ENCODE measurements around the gene UNC5B.
"Not testable (repeated sequence)": the region's sequence is repeated elsewhere in the genome, so short reads cannot be mapped to it uniquely, and the experiment has no call there.

The UNC5B gene

DNA sequence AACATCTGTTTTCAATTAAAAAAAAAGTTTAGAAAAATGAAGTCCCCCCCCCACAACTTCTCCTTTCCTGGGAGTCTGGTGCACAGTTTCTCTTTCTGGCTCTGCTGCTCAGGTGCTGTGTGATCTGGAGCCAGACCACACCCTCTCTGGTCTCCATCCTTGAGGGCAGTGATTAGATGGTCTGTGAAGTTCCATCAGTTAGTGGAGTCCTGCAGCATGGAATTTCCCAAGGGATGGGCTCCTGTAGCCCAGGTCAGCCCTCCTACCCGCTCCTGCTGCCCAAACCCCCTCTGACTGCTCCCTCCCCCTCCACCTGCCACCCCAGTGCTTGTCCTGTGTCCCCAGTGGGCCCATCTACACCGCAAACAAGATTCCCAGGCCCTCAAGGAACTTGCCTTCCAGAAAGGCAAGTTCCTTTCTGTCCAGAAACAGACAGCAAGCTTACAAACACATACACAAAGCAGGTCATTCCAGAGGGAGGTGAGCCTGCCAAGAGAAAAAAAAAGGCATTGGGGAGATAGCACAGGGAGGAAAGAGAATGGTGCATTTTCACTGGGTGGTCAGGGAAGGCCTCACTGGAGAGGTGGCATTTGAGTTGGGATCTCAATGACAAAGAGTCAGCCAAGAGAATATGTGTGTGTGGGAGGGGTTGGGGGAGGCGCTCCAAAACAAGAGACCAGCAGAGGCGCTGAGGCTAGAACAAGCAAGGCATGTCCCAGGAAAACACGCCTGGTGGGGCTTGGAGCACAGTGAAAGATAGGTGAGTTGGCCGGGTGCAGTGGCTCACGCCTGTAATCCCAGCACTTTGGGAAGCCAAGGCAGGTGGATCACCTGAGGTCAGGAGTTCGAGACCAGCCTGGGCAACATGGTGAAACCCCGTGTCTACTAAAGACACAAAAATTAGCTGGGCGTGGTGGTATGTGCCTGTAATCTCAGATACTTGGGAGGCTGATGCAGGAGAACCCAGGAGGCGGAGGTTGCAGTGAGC lies 57.2 kb downstream of the UNC5B start:
- peak; percentile 29 for DNase-seq

DNA sequence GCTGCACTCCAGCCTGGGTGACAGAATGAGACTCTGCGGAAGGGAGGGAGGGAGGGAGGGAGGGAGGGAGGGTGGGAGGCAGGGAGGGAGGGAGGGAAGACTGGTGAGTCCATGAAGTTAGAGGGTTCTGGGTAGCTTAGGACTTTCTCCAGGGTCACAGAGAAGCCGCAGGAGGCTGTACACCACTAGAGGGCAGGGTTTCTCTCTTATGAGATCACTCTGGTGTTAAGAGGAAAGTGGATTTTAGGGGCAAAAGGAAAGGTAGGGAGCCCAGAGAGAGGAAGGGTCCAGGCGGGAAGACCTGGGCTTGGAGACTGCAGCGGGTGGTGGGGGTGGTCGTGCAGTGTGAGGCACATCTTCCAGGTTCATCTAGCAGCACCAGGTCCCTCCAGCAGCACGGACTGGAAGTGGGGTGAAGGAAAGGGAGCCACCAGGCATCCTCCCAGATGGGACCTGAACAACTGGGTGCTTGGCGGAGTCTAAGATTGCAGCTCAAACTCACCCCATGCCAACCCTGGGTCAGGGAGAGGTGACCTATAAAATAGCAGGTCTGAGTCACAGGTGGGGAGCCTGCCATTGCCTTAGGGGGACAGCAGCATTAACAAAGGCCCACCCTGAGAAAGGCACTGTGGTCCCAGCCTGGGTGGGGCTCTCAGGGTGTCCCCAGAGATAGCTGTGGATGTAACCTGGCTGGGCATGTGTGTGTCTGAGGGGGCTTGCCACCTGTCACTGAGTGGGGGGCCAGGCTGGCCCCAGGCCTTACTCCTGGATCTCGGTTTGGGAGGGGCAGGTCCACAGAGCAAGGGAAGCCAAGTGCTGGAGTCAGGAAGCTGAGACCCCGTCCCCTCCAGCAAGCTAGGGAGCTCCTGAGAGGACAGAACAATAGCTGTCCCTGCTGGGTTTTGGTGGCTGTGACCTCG lies 58.2 kb downstream of the UNC5B start:
- peak; percentile 81 for DNase-seq

DNA sequence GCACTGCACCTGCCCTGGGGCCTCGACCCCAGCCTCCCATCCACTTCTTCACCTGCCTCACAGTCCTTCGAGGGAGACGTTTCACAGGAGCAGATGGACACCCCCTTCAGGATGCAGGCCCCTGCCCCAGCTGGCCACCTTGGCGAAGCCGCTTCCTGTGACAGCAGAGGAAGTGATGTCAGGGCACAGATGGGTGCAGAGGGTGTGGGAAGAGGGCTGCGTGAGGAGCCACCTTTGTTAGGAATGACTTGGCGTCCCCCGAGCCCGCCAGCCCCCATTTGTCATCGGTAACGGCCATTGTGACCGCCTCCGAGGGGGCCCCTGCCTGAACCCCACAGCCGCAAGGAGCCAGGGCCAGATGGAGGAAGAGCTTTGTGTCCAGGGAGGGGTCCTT lies 59.3 kb downstream of the UNC5B start:
- peak; percentile 48 for DNase-seq

DNA sequence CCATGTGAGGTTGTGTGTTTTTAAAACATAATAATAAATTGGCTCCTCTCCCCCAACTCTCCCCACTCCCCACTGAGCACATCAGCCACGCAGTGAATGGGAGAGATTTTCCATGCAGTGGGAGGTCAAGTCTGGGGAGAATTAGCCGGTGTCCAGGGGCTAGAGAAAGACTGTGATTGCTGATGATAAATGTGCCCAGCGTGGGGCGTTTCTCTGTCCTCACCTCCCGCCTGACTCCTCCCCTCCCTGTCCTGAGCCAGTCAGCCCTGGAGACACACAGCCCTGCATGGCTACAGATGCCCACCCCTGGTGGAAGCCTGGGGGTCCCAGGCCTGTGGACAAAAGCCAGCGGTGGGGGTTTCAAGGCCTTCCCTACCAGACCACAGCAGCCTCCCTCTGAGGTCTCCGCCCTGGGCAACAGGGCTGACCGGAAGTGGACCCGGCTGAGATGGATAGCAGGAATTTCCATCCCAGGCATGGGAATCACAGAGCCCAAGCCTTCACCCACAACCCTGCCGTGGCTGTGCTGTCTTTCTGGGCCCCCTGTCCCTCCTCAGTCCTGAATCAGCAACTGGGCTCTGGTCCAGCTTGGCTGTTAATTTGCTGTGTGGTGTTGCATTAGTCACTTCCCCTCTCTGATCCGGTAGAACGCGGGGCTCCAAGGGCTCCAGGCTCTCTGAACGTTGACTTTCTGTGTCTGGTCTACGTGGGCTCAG lies 59.8 kb downstream of the UNC5B start:
- peak; percentile 57 for DNase-seq

DNA sequence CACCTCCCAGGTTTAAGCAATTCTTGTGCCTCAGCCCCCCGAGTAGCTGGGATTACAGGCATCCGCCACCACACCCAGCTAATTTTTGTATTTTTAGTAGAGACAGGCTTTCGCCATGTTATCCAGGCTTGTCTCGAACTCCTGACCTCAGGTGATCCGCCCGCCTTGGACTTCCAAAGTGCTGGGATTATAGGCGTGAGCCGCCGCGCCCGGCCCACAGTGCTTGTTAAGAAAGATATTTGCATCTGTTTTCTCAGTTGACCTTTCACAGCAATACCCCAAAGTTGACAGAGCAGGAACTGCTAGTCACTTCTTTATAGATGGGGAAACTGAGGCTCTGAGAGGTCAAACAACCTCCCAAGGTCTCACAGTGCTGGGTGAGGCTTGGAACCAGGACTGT lies 60.6 kb downstream of the UNC5B start:
- DNase-seq, result not testable (repeated sequence)

DNA sequence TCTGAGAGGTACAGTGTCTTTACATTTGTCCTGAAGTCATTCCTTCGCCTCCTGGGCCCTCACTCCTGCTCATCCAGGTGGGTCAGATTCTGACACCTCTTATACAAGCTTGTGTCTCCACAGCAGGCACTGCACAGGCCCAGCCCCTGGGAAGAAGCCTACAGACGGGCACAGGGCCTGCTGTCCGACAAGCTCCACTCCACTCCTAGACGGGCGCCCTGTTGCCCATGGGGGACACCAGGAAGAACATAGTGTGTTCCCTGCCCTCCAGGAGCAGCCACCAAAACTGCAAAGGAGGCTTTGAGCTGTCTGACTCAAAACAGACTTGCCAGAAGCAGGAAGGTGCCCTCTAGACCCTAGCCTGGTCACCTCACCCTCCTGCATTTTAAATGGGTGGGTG lies 61.1 kb downstream of the UNC5B start:
- no peak for DNase-seq

DNA sequence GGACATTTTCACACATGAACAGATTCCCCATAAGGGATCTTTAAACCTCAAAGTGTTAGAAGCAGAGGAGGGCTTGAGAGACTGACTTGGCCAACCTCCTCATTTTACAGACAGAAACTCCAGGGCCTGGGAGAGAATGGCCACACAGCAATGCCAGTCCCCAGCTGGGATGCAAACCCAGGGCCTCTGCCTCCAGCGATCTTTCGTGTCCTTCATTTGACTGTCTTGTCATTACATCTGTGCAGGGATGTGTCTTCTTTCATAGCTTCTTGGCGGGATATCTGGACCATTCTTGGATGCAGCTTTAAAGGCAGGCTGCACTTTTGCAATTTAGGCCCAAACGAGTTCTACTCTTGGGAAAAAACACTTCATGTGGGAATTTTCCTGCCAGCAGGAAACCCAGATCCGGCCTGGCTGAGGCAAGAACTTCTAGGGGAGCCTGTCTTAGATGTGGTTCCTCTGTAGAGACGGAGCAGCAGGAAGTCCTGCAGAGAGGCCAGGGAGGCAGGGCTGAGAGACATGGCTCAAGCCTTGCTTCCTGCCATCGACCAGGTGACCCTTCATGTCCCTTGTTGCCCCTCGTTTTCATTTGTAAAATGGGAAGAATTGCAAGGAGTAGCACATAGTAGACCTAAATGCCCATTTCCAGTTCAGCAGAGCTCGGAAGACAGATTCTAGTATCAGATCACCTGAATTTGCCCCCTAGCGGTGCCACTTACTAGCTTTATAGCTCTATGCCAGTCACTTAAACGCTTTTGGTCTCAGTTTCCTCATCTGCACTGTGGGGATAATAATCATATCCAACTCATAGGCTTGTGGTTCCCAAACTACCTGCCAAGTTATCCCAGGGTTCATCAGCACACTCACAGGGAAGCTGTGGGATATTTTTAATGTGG lies 62.8 kb downstream of the UNC5B start:
- peak; percentile 3 for DNase-seq

DNA sequence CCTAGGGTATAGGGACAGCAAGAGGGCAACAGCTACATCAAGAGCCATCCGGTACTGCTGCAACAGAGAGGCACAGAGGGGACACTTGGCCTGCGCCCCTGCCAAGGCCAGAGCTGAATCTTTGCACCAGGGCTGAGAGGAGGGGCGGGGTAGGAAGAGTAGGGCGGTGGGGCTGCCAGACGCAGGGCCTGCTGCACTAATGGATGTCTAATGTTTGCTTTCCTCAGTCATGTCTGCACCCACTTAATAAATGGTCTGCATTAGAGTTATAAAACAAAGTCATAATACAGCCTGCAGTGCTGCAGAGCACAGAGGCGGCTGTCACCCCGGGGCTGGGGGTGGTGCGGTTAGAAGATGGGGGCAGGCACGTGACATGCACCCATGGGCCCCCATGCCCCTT lies 64.5 kb downstream of the UNC5B start:
- DNase-seq, result peak; percentile 72

DNA sequence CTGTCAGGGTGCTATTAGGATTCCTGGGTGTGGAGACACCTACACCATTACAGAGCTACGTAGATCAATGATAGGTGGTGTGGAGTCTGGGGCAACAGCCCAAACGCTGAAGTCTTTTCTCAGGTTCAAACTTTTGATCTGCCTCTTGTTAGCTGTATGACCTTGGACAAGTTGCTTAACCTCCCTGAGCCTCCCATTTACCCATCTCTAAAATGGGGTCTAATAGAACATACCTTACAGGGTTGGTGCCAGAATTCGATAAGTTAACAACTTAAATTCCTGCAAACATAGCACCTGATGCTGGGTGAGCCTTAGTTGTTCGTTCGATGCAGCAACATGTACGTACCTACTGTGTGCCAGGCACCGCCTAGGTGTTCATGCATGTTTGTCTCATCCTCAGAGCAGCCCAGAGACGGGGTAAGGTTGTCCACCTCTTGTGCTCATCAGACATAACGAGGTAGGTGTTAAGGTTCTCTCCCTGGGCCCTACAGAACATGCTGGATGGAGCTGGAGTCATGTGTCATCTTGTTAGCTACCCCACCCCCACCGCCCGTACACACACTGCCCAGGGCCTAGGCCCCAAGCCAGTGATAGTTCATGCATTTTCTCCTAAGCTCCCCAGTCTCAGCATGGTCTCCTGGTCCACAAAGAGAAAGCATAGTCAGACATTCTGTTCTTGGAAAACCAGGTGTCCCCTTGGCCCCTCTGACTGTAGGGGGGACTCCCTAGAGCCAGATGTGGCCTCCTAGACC lies 65.7 kb downstream of the UNC5B start:
- peak; percentile 41 for DNase-seq

DNA sequence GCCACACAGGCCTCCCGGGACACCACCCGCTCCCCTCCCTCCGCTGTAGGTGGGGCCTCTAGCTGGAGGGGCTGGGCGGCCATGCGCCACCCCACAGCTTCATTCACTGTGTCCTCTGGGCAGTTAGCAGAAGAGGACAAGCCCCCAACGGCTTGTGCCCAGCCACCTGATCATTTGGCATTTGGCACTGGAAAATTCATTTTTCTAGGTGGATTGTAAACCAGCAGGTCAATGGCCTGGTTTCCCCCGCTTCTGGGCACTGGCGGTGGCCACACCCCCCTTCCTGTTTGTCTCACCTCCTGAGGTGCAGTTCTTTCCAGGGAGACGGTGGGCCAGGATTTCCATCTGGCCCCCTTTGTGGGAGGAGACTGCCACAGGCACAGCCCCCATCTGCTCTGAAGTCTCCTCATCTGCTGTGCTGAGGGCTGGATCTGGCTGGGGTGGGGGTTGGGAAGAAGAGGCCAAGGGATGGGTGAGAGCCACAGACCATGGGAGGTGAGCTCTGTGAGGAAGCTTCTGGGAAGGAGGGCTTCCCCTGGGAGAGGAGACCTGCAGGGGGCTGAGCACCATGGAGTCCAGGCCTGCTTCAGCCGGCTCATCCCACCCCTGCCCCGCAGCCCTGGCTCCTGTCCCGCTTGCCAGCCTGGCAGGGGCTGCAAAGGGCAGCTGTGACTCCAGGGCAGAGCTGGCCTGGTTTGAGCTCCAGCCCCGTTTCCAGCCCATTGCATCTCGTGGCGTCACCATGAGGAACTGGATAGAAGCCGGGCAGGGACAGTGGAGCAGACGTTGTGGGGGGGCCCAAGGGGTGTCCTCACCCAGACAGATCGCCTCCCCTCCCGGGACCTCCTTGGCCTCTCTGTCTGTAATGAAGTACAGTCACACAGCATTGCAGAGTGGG lies 66.6 kb downstream of the UNC5B start:
- peak; percentile 85 for DNase-seq

DNA sequence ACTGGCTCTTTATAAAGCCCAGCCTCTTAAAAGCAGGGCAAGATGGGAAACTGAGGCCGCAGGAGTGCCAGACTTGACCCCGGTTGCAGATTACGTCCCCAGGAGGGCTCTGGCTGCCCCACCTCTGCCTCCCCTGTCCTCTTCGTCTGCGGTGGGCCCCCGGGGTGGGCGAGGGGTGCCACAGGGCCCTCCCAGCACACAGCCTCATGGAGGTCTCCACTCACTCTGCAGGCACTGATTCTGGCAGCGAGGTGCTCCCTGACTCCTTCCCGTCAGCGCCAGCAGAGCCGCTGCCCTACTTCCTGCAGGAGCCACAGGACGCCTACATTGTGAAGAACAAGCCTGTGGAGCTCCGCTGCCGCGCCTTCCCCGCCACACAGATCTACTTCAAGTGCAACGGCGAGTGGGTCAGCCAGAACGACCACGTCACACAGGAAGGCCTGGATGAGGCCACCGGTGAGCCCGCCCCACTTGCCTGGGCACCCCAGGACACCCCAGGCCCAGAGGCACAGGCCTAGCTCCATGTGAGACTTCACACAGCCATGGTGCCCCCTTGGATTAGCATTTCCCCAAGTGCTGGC lies 67.3 kb downstream of the UNC5B start:
- DNase-seq, result peak; percentile 18

DNA sequence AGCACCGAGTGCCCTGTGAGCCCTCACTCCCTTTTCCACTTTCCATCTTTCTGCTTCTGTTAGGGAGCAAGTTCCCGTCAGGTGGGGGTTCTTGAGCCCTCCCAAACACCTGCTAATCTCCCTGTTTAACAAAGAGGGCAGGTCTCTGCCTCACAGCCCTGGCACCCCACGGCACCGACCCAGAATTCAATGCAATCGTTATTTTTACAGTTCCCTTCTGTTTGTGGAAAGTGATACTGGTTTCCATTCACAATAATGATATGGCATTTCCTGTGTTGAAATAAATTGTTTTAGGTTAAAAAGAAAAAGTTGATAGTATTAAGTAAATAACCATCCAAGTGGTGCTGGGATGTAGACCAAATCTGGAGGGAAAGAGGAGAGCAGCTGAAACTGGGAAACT lies 67.8 kb downstream of the UNC5B start:
- DNase-seq, result peak; percentile 17

DNA sequence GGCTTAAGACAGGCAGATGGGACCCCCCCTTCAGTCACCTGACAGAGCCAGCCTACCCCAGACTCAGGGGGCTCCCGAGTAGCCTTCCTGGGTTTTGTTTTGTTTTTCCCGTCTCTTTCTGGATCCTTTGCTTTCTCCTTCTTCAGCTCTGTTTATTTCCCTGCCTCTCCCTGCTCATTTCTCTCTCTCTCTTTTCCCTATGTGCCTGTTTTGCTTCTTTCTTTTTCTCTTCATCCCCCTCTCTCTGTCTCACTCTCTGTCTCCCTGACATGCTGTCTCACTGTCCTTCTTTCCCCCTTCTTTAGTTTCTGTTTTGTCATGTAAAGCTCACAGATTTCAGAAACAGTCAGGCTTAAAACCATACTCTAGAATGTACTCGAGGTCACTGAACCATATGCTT lies 68.5 kb downstream of the UNC5B start:
- no peak for DNase-seq

DNA sequence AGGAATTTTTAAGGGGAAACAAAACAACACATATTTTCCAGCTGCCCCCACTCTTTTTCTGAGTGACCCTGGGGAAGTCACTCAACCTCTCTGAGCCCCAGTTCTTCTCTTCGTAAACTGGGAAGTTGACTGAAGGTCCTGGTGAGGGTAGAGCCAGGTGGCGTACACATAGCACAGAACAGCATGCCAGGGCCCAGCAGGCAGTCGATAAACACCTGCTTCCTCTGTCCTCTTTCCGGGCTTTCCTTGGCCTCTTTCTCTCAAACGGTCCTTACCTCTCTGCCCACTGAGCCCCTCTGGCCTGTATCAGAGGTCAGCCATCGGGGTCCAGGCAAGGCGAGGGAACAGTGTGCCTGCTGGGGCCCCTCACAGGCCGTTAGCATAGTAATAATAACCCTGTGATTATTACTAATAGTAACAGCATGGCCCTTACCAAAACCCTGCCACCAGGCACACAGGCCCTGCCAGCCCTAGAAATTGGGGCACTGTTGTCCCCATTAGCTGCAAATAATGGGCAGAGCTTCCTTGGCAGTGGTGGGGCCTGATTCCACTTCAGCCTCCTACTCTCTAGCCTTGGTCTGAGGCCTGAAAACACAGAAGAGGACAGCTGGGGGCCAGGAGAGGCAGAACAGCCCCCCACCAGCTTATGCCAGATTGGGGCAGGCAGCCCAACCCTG lies 69.4 kb downstream of the UNC5B start:
- peak; percentile 78 for DNase-seq

DNA sequence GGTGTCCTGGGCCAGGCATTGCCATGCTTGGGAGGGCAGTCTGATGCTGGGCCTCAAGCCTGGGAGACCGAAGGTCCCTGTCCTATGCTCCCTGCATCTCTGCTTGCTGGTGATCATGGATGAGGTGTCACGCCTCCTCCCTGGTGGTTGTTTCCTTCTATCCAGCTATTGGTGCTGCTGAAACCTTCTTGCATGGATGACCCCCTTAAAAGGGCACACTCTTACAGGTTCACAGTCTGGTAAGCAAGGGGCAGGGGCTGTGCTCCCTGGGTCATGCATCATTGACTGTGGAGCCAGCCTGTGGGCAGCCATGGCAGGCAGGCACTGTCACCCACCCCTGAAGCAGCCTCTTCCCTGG lies 69.9 kb downstream of the UNC5B start:
- no peak for DNase-seq

DNA sequence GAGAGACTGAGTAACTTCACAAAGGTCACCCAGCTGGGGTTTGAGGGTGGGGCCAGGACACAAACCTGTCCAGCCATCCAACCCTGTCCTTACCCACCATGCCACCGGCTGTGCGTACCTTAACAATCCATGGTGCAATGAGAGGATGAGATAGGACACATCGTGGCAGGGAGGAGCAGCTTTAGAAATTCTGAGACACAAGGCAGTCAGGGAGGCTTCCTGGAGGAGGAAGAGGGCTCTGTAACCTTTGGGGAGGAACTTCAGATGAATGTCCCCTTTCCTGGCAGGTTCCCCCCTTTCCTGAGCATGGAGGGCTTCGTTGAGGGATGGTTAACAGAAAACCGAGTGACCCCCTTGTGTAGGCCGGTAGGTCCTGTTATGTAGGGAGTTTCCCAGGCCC lies 71.0 kb downstream of the UNC5B start:
- no peak for DNase-seq

DNA sequence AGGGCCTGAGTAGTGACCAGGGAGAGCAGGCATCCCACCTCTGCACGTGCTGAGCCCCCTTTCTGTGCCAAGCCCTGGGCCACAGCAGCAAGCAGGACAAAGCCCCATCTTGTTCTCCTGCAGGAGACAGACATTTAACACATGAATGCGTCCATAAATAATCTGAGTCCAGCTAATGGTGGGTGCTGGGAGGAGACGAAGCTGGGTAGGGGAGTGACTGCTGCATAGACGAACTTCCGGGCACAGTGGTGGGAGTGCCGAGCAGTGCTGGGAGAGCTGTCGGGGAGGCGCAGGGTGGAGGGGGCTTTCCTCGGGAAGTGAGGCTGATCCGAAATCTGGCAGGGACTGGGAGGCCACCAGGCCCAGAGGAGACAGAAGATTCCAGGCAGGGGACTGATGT lies 71.5 kb downstream of the UNC5B start:
- no peak for DNase-seq

DNA sequence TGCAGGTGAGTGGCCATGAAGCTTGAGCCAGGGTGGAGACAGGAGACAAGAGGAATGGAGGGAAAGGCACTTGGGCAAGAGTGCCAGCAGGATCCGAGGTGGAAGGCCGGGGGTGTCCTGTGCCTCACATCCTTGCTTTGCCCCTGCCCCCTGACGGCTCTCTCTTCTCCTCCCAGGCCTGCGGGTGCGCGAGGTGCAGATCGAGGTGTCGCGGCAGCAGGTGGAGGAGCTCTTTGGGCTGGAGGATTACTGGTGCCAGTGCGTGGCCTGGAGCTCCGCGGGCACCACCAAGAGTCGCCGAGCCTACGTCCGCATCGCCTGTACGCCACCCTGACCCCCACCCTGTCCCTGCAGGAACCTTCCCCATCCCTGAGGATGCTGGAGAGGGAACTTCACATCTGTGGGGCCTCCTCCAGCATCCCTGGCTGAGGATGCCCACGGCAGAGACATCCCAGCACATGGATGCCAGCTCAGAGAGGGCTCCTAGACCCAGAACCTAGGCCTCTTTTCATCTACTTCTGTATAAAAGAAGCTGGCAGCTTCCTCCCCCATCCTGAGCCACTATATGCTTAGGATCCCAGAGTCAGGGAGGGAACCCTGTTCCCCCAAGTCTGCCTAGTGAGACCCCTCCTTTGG lies 72.3 kb downstream of the UNC5B start:
- no peak for DNase-seq

DNA sequence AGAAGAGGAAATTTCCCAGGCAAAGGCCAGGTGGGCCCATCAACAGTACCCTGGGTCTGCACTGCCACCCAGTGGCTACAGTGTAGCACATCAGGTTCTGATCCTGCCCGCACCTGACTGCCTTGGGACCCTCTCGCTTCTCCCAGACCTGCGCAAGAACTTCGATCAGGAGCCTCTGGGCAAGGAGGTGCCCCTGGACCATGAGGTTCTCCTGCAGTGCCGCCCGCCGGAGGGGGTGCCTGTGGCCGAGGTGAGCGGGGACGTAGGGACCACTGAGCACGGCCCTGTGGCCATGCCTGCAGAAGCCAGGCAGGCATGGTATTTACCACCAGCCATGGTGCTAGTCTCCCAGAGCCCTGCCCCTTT lies 72.8 kb downstream of the UNC5B start:
- peak; percentile 43 for DNase-seq
